IPS-18c (cell line): ENCODE data around the gene TH.
A peak's percentile ranks its signal among the peaks of the same experiment; 100 is the strongest.

Experiments used
- H3K4me3 ChIP-seq: 2 replicates; pipeline ENCODE4 v1.7.0; 2013; ENCODE audit warnings: low read depth, mild to moderate bottlenecking, low read length, moderate library complexity; ENCODE audit not compliant: insufficient read depth
- H3K9me3 ChIP-seq: one replicate; pipeline ENCODE4 v1.6.1; 2013; ENCODE audit warnings: mild to moderate bottlenecking, low read length, moderate library complexity; ENCODE audit not compliant: control insufficient read depth, insufficient read depth

Gene TH

GRCh38 chr11:2140411-2141400, 30.9 kb downstream of the TH start:
- no peak overlapping the region for H3K4me3 ChIP-seq
- no peaks in the 10 kb centered on the region for H3K9me3 ChIP-seq

GRCh38 chr11:2139621-2140337, 31.8 kb downstream of the TH start:
- Histone ChIP-seq H3K9me3 (no peaks in the 10 kb centered on the region), H3K4me3 (no peak overlapping the region)

GRCh38 chr11:2139123-2139521, 32.5 kb downstream of the TH start, which contains the start of gene IGF2:
Gene IGF2, minus strand, starts transcription at chr11:2139389. Its CDS starts 3,866 bp downstream, at chr11:2135523.
- no peaks in the 10 kb centered on the region for H3K9me3 ChIP-seq
- peak within 1 kb of the TSS; percentile 24; the same call in 1 of the 2 replicates for H3K4me3 ChIP-seq

GRCh38 chr11:2138431-2139122, 33.0 kb downstream of the TH start:
- no peaks in the 10 kb centered on the region for H3K9me3 ChIP-seq
- peak overlapping the region; percentile 24; the same call in 1 of the 2 replicates for H3K4me3 ChIP-seq

GRCh38 chr11:2138068-2138430, 33.6 kb downstream of the TH start:
- H3K4me3 ChIP-seq: peak overlapping the region; percentile 49; the same call in 1 of the 2 replicates
- no peaks in the 10 kb centered on the region for H3K9me3 ChIP-seq

GRCh38 chr11:2137202-2138067, 34.2 kb downstream of the TH start:
- no peaks in the 10 kb centered on the region for H3K9me3 ChIP-seq
- peak overlapping the region; percentile 49 for H3K4me3 ChIP-seq

GRCh38 chr11:2136952-2137201, 34.7 kb downstream of the TH start:
- Histone ChIP-seq H3K9me3 (no peaks in the 10 kb centered on the region), H3K4me3 (0 out of 2 replicates have a peak overlapping the region, but pooled peaks have one; percentile 49)

- Histone ChIP-seq H3K9me3 (no peaks in the 10 kb centered on the region), H3K4me3 (no peak overlapping the region)
These were observed 35.2 kb downstream of the TH start for GRCh38 chr11:2136209-2136951.

GRCh38 chr11:2135648-2136201, 35.9 kb downstream of the TH start:
- Histone ChIP-seq H3K9me3 (no peaks in the 10 kb centered on the region), H3K4me3 (no peak overlapping the region)

- Histone ChIP-seq H3K9me3 (no peaks in the 10 kb centered on the region), H3K4me3 (no peak overlapping the region)
These were observed 36.5 kb downstream of the TH start for GRCh38 chr11:2135018-2135569.

GRCh38 chr11:2134022-2135010, 37.3 kb downstream of the TH start:
- no peak overlapping the region for H3K4me3 ChIP-seq
- no peaks in the 10 kb centered on the region for H3K9me3 ChIP-seq

GRCh38 chr11:2133241-2134021, 38.2 kb downstream of the TH start:
- Histone ChIP-seq H3K4me3 (no peak overlapping the region), H3K9me3 (no peaks in the 10 kb centered on the region)

GRCh38 chr11:2132874-2133240, 38.8 kb downstream of the TH start:
- Histone ChIP-seq H3K4me3 (no peak overlapping the region), H3K9me3 (no peaks in the 10 kb centered on the region)

GRCh38 chr11:2132246-2132645, 39.4 kb downstream of the TH start:
- Histone ChIP-seq H3K9me3 (no peaks in the 10 kb centered on the region), H3K4me3 (no peak overlapping the region)
